HepG2 (cell line): Measurements from ENCODE around the gene AXIN2. TPM values are rescaled to one million over a fixed set of nuclear protein-coding genes. Genes with fewer than 3 reads are reported as not detected.

ENCODE experiments used
- GABPB1 ChIP-seq: IDR thresholded peaks from 2 replicates; pipeline ENCODE4 v1.6.1; 2016; ENCODE audit warnings: mild to moderate bottlenecking, missing genetic modification reagents, moderate library complexity, missing compliant biosample characterization
- KDM1A ChIP-seq: IDR thresholded peaks from 2 replicates; pipeline ENCODE4 v1.6.1; 2016; ENCODE audit warnings: missing compliant biosample characterization
- PITX1 ChIP-seq: sonication (generic); formaldehyde crosslinking; IDR thresholded peaks from 2 replicates; pipeline ENCODE4 v1.5.1; 2020; ENCODE audit warnings: mild to moderate bottlenecking, missing genetic modification reagents
- PLRG1 ChIP-seq: fragments of 450-650 bp; conservative IDR thresholded peaks from 2 replicates; pipeline ENCODE4 v1.6.1; 2016
- RBM22 ChIP-seq: fragments of 200-400 bp; formaldehyde crosslinking; optimal IDR thresholded peaks from 2 replicates; pipeline ENCODE3; 2017; ENCODE audit warnings: mild to moderate bottlenecking, low read length, moderate library complexity
- ZNF772 ChIP-seq: sonication (generic); formaldehyde crosslinking; IDR thresholded peaks from 2 replicates; pipeline ENCODE4 v1.5.0; 2020; ENCODE audit warnings: mild to moderate bottlenecking, missing genetic modification reagents
- ZNF879 ChIP-seq: sonication (generic); formaldehyde crosslinking; IDR thresholded peaks from 2 replicates; pipeline ENCODE4 v1.8.1; 2023; ENCODE audit warnings: missing genetic modification reagents
- polyA plus RNA-seq, 8 experiments: library from polyadenylated mRNA; depleted of rRNA in 3 of 8; stranded (reverse) in 7 of 8; unstranded in 1 of 8; fragments of >200 nt; fragmentation: Illumina TruSeq in 4 of 8; extraction: Trizol in 4 of 8; gene quantifications; 2 replicates each; pipeline versions ENCODE4 v1.2.1 to v1.2.3, GENCODE V29; 2011 to 2016; ENCODE audit warnings: low read depth in 4 of 8, missing spikeins in 1 of 8, mixed read lengths in 1 of 8; ENCODE audit not compliant: insufficient read depth in 1 of 8
- total RNA-seq, 5 experiments: library from RNA; depleted of rRNA; stranded (reverse); fragments of >200 nt; fragmentation: Illumina TruSeq; extraction: Trizol; gene quantifications; 2 replicates each; pipeline ENCODE4 v1.2.3, GENCODE V29; 2016; ENCODE audit warnings: low read depth in 1 of 5
- TF ChIP-seq, protein P1 (sequence below): sonication (generic); formaldehyde crosslinking; IDR thresholded peaks from 2 replicates; pipeline ENCODE4 v1.4.0; 2020; ENCODE audit warnings: mild to moderate bottlenecking, missing genetic modification reagents
- TF ChIP-seq, protein P2 (sequence below): sonication (generic); formaldehyde crosslinking; IDR thresholded peaks from 2 replicates; pipeline ENCODE4 v1.4.0; 2020; ENCODE audit warnings: mild to moderate bottlenecking, missing genetic modification reagents, borderline replicate concordance
- TF ChIP-seq, protein P3 (sequence below): sonication (generic); formaldehyde crosslinking; IDR thresholded peaks from 2 replicates; pipeline ENCODE4 v1.4.0; 2020; ENCODE audit warnings: low read depth, mild to moderate bottlenecking, missing genetic modification reagents
- TF ChIP-seq, protein P4 (sequence below): sonication (generic); formaldehyde crosslinking; IDR thresholded peaks from 2 replicates; pipeline ENCODE4 v1.5.0; 2020; ENCODE audit warnings: mild to moderate bottlenecking, missing genetic modification reagents, moderate library complexity

The AXIN2 gene
- total and polyA plus RNA-seq, 2 of the 13 experiments (the other 11 are each of a cell fraction or from before 2014, with no cell fraction given), result 58.6 to 63.4 TPM

DNA sequence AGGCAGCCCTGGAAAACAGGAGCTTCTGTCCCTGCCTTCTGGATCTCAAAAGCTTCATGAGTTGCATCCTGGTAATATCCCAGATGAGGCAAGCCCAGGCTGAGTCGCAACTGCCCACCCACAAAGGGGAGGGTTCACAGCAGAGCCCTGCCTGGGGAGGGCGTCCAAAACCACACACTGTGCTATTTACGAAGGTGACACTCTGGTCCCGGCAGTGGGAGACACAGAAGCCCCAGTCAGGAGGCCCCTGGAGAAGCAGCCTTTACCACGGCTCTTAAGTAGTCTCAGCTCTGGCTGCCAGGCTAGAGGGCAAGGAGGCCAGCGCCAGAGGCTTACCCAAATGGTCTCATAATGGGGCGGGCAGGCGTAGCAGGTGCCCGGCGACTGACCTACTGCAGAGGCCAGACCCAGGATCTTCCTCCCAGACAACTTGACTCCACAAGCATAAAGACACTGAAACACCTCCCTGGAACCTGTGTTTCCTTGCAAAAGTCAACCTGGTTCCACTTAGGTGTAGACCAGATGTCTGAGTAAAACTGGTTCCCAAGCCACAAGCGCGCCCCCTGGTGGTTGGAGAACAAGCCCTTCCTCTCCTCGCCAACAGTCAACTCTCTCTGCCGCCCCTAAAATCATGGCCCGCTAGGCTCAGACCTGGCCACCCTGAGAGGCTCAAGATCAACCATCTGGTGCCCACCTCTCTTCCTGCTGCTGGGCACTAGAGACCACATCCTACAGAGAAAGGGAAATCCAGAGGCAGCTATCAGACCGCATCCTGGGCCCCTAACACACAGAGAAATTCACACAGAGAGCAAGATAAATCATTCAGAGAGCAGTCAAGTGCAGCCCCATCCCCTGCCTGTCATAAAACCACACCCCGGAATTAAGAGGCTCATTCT is 5.2 kb downstream of the AXIN2 start (continued):
- TF ChIP-seq, protein P1, sequence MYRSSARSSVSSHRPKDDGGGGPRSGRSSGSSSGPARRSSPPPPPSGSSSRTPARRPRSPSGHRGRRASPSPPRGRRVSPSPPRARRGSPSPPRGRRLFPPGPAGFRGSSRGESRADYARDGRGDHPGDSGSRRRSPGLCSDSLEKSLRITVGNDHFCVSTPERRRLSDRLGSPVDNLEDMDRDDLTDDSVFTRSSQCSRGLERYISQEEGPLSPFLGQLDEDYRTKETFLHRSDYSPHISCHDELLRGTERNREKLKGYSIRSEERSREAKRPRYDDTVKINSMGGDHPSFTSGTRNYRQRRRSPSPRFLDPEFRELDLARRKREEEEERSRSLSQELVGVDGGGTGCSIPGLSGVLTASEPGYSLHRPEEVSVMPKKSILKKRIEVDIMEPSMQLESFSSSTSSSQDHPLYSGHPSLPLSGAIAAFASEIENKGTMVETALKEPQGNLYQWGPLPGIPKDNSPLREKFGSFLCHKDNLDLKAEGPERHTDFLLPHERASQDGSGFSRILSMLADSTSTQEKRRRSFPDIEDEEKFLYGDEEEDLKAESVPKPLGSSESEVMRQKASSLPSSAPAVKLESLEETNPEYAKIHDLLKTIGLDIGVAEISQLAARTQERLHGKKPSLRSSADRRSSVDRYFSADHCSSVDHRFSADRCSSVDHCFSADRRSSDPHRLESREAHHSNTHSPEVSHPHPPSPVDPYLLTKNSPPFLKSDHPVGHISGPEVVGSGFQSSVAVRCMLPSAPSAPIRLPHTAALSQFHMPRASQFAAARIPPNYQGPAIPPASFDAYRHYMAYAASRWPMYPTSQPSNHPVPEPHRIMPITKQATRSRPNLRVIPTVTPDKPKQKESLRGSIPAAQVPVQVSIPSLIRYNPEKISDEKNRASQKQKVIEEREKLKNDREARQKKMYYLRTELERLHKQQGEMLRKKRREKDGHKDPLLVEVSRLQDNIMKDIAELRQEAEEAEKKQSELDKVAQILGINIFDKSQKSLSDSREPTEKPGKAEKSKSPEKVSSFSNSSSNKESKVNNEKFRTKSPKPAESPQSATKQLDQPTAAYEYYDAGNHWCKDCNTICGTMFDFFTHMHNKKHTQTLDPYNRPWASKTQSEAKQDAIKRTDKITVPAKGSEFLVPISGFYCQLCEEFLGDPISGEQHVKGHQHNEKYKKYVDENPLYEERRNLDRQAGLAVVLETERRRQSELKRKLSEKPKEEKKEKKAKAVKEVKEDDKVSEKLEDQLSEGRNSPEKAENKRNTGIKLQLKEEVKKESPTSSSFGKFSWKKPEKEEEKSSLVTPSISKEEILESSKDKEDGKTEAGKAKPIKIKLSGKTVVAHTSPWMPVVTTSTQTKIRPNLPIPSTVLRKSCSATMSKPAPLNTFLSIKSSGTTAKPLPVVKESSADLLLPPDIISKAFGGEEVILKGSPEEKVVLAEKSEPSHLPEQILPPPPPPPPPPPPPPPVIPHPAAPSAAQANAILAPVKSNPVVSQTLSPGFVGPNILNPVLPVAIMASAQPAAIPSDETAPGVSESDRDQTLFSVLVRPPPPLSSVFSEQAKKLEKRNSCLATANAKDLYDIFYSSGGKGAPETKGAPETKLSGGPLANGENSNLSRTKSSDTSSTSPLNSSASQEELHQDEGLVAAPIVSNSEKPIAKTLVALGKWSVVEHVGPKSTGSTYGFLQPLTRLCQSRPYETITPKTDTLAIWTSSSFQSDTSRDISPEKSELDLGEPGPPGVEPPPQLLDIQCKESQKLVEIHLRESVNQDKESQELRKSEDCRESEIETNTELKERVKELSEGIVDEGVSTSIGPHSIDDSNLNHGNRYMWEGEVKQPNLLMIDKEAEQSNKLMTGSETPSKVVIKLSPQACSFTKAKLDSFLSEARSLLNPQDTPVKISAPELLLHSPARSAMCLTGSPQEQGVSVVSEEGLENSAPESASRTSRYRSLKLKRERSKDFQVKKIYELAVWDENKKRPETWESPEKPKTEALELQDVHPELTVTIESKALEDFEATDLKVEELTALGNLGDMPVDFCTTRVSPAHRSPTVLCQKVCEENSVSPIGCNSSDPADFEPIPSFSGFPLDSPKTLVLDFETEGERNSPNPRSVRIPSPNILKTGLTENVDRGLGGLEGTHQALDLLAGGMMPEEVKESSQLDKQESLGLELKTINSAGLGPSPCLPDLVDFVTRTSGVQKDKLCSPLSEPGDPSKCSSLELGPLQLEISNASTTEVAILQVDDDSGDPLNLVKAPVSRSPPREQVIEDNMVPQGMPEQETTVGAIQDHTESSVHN (CRISPR knock-in tag), result peak; percentile 62; the same call in 1 of the 2 replicates
- TF ChIP-seq, protein P2, sequence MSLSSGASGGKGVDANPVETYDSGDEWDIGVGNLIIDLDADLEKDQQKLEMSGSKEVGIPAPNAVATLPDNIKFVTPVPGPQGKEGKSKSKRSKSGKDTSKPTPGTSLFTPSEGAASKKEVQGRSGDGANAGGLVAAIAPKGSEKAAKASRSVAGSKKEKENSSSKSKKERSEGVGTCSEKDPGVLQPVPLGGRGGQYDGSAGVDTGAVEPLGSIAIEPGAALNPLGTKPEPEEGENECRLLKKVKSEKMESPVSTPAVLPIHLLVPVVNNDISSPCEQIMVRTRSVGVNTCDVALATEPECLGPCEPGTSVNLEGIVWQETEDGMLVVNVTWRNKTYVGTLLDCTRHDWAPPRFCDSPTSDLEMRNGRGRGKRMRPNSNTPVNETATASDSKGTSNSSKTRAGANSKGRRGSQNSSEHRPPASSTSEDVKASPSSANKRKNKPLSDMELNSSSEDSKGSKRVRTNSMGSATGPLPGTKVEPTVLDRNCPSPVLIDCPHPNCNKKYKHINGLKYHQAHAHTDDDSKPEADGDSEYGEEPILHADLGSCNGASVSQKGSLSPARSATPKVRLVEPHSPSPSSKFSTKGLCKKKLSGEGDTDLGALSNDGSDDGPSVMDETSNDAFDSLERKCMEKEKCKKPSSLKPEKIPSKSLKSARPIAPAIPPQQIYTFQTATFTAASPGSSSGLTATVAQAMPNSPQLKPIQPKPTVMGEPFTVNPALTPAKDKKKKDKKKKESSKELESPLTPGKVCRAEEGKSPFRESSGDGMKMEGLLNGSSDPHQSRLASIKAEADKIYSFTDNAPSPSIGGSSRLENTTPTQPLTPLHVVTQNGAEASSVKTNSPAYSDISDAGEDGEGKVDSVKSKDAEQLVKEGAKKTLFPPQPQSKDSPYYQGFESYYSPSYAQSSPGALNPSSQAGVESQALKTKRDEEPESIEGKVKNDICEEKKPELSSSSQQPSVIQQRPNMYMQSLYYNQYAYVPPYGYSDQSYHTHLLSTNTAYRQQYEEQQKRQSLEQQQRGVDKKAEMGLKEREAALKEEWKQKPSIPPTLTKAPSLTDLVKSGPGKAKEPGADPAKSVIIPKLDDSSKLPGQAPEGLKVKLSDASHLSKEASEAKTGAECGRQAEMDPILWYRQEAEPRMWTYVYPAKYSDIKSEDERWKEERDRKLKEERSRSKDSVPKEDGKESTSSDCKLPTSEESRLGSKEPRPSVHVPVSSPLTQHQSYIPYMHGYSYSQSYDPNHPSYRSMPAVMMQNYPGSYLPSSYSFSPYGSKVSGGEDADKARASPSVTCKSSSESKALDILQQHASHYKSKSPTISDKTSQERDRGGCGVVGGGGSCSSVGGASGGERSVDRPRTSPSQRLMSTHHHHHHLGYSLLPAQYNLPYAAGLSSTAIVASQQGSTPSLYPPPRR (CRISPR knock-in tag), result peak; percentile 56; the same call in 1 of the 2 replicates
- no peak for TF ChIP-seq PITX1 (CRISPR knock-in tag)
- TF ChIP-seq, protein P3, sequence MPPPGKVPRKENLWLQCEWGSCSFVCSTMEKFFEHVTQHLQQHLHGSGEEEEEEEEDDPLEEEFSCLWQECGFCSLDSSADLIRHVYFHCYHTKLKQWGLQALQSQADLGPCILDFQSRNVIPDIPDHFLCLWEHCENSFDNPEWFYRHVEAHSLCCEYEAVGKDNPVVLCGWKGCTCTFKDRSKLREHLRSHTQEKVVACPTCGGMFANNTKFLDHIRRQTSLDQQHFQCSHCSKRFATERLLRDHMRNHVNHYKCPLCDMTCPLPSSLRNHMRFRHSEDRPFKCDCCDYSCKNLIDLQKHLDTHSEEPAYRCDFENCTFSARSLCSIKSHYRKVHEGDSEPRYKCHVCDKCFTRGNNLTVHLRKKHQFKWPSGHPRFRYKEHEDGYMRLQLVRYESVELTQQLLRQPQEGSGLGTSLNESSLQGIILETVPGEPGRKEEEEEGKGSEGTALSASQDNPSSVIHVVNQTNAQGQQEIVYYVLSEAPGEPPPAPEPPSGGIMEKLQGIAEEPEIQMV, result 0 out of 2 replicates have a peak, but pooled peaks have one; percentile 21
- TF ChIP-seq ZNF772, result peak; percentile 65; the same call in 1 of the 2 replicates
- TF ChIP-seq PLRG1, result no peak
- no peak for TF ChIP-seq KDM1A (CRISPR knock-in tag)
- TF ChIP-seq RBM22, result peak; percentile 89
- peak; percentile 45 for TF ChIP-seq GABPB1 (CRISPR knock-in tag)
- TF ChIP-seq ZNF879 (CRISPR knock-in tag), result 0 out of 2 replicates have a peak, but pooled peaks have one; percentile 70
- TF ChIP-seq, protein P4, sequence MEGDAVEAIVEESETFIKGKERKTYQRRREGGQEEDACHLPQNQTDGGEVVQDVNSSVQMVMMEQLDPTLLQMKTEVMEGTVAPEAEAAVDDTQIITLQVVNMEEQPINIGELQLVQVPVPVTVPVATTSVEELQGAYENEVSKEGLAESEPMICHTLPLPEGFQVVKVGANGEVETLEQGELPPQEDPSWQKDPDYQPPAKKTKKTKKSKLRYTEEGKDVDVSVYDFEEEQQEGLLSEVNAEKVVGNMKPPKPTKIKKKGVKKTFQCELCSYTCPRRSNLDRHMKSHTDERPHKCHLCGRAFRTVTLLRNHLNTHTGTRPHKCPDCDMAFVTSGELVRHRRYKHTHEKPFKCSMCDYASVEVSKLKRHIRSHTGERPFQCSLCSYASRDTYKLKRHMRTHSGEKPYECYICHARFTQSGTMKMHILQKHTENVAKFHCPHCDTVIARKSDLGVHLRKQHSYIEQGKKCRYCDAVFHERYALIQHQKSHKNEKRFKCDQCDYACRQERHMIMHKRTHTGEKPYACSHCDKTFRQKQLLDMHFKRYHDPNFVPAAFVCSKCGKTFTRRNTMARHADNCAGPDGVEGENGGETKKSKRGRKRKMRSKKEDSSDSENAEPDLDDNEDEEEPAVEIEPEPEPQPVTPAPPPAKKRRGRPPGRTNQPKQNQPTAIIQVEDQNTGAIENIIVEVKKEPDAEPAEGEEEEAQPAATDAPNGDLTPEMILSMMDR (CRISPR knock-in tag), result peak; percentile 94
